Stimulated activated naive CD8-positive, alpha-beta T cell treated with anti-CD3 and anti-CD28 coated beads, Interleukin-15, amount 100 ng/mL, for 72 hours (primary cell): ENCODE results near the gene ADAM8.

Experiments used
- ATAC-seq: fragments of 150-1000 bp; cut with Tn5 transposase; 2 replicates; pipeline ENCODE4 v1.10.0; 2021; ENCODE audit warnings: mild to moderate bottlenecking, moderate library complexity
- DNase-seq, 2 donors: peaks; one replicate each; pipeline ENCODE4 v3.0.0; 2021 to 2022
- H3K27ac Mint-ChIP-seq, 2 donors: one replicate each; pipeline ENCODE4 v1.8.0; 2022; ENCODE audit warnings: mild to moderate bottlenecking in 2 of 2, mixed read lengths in 2 of 2, moderate library complexity in 2 of 2
- H3K27me3 Mint-ChIP-seq: one replicate; pipeline ENCODE4 v1.8.0; 2022; ENCODE audit warnings: mixed read lengths
- H3K4me1 Mint-ChIP-seq: one replicate; pipeline ENCODE4 v1.8.0; 2022; ENCODE audit warnings: mild to moderate bottlenecking, mixed read lengths
- H3K4me3 Mint-ChIP-seq, 2 donors: one replicate each; pipeline ENCODE4 v1.8.0; 2022; ENCODE audit warnings: mild to moderate bottlenecking in 2 of 2, mixed read lengths in 2 of 2, moderate library complexity in 1 of 2
- H3K9me3 Mint-ChIP-seq, 2 donors: one replicate each; pipeline ENCODE4 v1.8.0; 2022; ENCODE audit warnings: mixed read lengths in 2 of 2

Gene ADAM8

DNA sequence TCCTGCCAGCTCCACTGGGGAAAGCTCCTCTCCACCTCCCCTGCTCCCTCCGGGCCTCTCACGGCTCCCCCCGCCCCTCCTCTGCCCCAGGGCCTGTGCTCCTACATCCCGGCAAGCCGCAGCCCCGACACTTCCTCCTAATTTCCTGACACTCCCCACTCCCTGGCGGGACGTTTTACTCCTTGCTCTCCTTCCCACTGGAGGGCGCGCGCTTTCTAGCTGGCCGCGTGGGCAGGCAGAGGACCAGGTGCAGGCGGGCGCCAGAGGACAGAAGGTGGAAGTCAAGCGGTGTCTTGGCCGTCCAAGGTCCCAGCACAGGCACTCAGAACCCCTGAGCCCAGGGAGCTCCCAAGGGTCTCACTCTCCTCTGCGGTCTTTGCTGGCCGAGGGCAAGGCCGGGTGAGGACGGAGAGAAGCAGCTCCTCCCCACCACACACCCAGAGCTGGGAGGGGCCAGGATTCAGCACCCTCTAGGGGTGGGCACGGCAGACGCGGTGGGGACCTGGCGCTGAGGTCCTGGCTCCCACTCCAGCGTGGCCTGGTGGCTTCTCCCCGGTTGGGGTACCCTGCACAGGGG is 19.1 kb downstream of the ADAM8 start:
- ATAC-seq (no peak), DNase-seq (peak in 1 of 2 donors; percentile 35)
- H3K4me1 Mint-ChIP-seq: peaks cover 50% of the 10 kb centered on the region
- peak overlapping the region in 1 of 2 donors; percentile 73 for H3K27ac Mint-ChIP-seq
- no peaks in the 10 kb centered on the region for H3K27me3 Mint-ChIP-seq
- peak overlapping the region; percentile 74 to 77 for H3K4me3 Mint-ChIP-seq
- no peaks in the 10 kb centered on the region for H3K9me3 Mint-ChIP-seq

GRCh38 chr10:133255323-133255722 is 21.3 kb downstream of the ADAM8 start:
- H3K27me3 Mint-ChIP-seq: peaks cover 4% of the 10 kb centered on the region
- no peak for ATAC-seq
- H3K4me3 Mint-ChIP-seq: no peak overlapping the region
- H3K9me3 Mint-ChIP-seq: no peaks in the 10 kb centered on the region
- H3K27ac Mint-ChIP-seq: no peak overlapping the region
- no peak for DNase-seq
- H3K4me1 Mint-ChIP-seq: peaks cover 33% of the 10 kb centered on the region

GRCh38 chr10:133254421-133255120 is 22.1 kb downstream of the ADAM8 start:
- ATAC-seq (no peak), DNase-seq (no peak)
- Mint-ChIP-seq H3K27ac (no peak overlapping the region), H3K4me3 (no peak overlapping the region), H3K27me3 (peaks cover 8% of the 10 kb centered on the region), H3K9me3 (no peaks in the 10 kb centered on the region), H3K4me1 (peaks cover 26% of the 10 kb centered on the region)

DNA sequence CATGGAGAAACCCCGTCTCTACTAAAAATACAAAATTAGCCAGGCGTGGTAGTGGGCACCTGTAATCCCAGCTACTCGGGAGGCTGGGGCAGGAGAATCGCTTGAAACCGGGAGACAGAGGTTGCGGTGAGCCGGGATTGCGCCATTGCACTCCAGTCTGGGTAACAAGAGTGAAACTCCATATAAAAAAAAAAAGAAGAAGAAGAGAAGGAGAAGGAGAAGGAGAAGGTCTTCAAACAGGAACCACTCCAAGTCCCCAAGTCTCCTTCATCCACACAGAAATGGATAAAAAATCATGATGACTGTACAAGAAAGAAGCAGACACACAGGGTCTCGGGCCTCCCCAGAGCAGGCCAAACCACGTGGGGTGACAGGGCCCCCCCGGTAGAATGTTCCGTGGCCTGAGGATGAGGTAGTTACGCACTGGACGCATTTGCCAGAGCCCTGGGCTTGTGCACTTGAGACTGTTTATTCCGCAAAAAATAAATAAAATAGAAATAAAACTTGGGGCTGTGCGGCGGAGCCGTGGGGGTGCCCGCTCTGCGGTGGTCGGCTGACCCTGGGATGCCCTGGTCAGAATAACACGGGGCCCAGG is 23.2 kb downstream of the ADAM8 start:
- H3K4me1 Mint-ChIP-seq: peaks cover 15% of the 10 kb centered on the region
- H3K4me3 Mint-ChIP-seq: no peak overlapping the region
- no peak overlapping the region for H3K27ac Mint-ChIP-seq
- H3K27me3 Mint-ChIP-seq: peaks cover 8% of the 10 kb centered on the region
- ATAC-seq: no peak
- H3K9me3 Mint-ChIP-seq: no peaks in the 10 kb centered on the region
- DNase-seq: no peak

DNA sequence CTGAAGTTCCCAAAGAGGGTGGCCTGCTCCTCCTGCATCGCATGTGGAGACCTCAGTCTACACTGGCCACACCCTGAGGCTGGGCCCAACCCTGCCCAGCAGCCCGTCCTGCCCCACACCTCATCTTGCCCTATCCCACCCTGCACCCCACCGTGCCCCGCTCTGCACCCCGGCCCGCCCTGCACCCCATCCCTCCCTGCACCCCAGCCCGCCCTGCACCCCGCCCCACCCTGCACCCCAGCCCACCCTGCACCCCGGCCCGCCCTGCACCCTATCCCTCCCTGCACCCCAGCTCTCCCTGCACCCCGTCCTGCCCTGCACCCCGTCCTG is 24.5 kb downstream of the ADAM8 start:
- Mint-ChIP-seq H3K27ac (no peak overlapping the region), H3K27me3 (peaks cover 12% of the 10 kb centered on the region), H3K9me3 (no peaks in the 10 kb centered on the region), H3K4me3 (no peak overlapping the region), H3K4me1 (peaks cover 2% of the 10 kb centered on the region)
- ATAC-seq: peak; percentile 67
- DNase-seq: no peak

GRCh38 chr10:133251388-133252222 is 25.1 kb downstream of the ADAM8 start:
- Mint-ChIP-seq H3K9me3 (no peaks in the 10 kb centered on the region), H3K4me3 (no peak overlapping the region), H3K27ac (no peak overlapping the region), H3K4me1 (no peaks in the 10 kb centered on the region), H3K27me3 (peaks cover 15% of the 10 kb centered on the region)
- ATAC-seq (peak; percentile 22), DNase-seq (no peak)

DNA sequence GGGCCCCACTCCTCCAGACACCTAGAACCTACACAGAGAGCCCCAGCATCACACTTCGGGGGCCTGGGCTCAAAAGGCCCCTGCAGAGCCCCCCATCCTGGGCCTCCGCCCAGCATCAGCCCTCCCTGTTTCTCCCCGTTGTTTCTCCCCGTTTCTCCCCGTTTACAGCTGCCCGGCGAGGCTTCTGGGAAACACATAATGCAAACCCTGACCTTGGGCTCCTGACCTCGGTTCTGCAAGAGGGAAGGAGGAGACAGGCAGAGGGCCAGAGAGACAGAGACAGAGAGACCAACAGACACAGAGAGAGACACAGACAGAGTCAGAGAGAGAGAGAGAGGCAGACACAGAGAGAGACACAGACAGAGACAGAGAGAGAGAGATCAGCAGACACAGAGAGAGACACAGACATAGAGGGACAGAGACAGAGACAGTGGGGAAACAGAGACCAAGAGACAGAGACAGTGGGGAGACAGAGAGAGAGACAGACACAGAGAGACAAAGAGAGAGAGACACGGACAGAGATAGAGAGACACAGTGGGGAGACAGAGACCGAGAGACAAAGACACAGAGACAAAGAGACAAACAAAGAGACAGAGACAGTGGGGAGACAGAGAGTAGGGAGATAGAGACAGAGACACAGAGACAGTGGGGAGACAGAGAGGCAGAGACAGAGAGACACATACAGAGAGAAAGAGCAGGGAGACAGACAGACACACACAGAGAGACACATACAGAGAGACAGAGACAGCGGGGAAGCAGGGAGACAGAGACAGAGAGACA is 26.5 kb downstream of the ADAM8 start:
- Mint-ChIP-seq H3K27me3 (peaks cover 15% of the 10 kb centered on the region), H3K4me1 (no peaks in the 10 kb centered on the region), H3K27ac (peak overlapping the region in 1 of 2 donors; percentile 23), H3K4me3 (no peak overlapping the region), H3K9me3 (no peaks in the 10 kb centered on the region)
- ATAC-seq (no peak), DNase-seq (no peak)

GRCh38 chr10:133249094-133249780 is 27.4 kb downstream of the ADAM8 start:
- no peak for DNase-seq
- no peak for ATAC-seq
- no peak overlapping the region for H3K27ac Mint-ChIP-seq
- H3K27me3 Mint-ChIP-seq: peaks cover 18% of the 10 kb centered on the region
- no peak overlapping the region for H3K4me3 Mint-ChIP-seq
- no peaks in the 10 kb centered on the region for H3K4me1 Mint-ChIP-seq
- no peaks in the 10 kb centered on the region for H3K9me3 Mint-ChIP-seq

DNA sequence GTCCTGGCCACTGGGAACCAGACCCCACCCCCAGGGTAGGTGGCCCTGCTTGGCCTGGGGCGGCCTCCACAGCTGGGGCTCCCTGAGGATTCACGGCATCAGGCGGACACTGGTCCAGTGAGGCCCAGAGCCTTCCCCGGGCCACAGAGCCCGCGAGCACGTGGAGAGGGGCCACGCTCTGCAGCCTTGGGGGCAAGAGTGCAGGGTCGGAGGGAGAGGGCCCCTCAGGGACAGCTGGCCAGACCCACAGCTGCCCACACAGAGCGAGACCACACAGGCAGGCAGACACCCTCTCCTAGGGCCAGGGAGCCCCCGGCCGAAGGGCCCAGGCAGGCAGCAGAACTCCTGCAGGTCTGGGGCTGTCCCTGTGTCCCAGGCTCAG is 28.3 kb downstream of the ADAM8 start:
- no peaks in the 10 kb centered on the region for H3K9me3 Mint-ChIP-seq
- peaks cover 27% of the 10 kb centered on the region for H3K27me3 Mint-ChIP-seq
- no peak for DNase-seq
- H3K4me3 Mint-ChIP-seq: no peak overlapping the region
- H3K27ac Mint-ChIP-seq: no peak overlapping the region
- ATAC-seq: no peak
- no peaks in the 10 kb centered on the region for H3K4me1 Mint-ChIP-seq

GRCh38 chr10:133247681-133248333 is 28.9 kb downstream of the ADAM8 start:
- H3K4me1 Mint-ChIP-seq: no peaks in the 10 kb centered on the region

DNA sequence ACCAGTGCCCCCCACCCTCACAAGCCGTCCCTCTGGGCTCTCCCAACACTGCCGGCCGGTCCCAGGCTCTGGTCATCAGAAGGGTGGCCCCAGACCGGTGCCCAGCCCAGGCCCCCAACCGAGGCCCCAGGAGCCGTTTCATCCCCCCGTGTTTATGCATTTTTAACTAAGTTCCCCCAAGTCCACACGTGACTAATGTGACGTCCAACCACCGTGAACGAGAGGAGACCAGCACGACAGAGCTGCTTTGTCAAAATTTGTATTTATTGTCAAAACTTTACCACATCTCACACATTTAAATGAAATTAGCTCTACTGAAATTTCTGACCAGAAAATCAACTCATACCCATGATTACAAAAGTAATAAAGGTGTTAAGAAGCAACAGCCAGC is 30.4 kb downstream of the ADAM8 start:
- Mint-ChIP-seq H3K9me3 (no peaks in the 10 kb centered on the region), H3K27ac (no peak overlapping the region), H3K27me3 (peaks cover 48% of the 10 kb centered on the region), H3K4me1 (peaks cover 14% of the 10 kb centered on the region), H3K4me3 (no peak overlapping the region)
- DNase-seq (no peak), ATAC-seq (no peak)

More at GRCh38 chr10:133247681-133248333, 28.9 kb downstream of the ADAM8 start:
- no peak for ATAC-seq
- H3K27me3 Mint-ChIP-seq: peaks cover 32% of the 10 kb centered on the region
- no peak overlapping the region for H3K27ac Mint-ChIP-seq
- H3K9me3 Mint-ChIP-seq: no peaks in the 10 kb centered on the region
- no peak overlapping the region for H3K4me3 Mint-ChIP-seq
- no peak for DNase-seq

- Mint-ChIP-seq H3K4me3 (no peak overlapping the region), H3K27ac (no peak overlapping the region), H3K9me3 (no peaks in the 10 kb centered on the region), H3K4me1 (peaks cover 20% of the 10 kb centered on the region), H3K27me3 (peaks cover 53% of the 10 kb centered on the region)
- ATAC-seq (no peak), DNase-seq (no peak)
These were observed 31.0 kb downstream of the ADAM8 start for GRCh38 chr10:133245439-133246235.

GRCh38 chr10:133243593-133243992 is 33.1 kb downstream of the ADAM8 start:
- no peak overlapping the region for H3K4me3 Mint-ChIP-seq
- DNase-seq (no peak), ATAC-seq (no peak)
- H3K4me1 Mint-ChIP-seq: peaks cover 23% of the 10 kb centered on the region
- peak overlapping the region in 1 of 2 donors; percentile 54 for H3K27ac Mint-ChIP-seq
- no peaks in the 10 kb centered on the region for H3K9me3 Mint-ChIP-seq
- peaks cover 67% of the 10 kb centered on the region for H3K27me3 Mint-ChIP-seq
